SU-DHL-6 (cell line): ENCODE measurements around the gene IL22RA2.

Experiments
- H2AFZ ChIP-seq: fragments of 200-600 bp; sonication (generic); 2 replicates; pipeline ENCODE4 v1.6.1; 2014; ENCODE audit warnings: low read depth, mild to moderate bottlenecking, moderate library complexity, mixed read lengths, antibody characterized with exemption, low read length; ENCODE audit not compliant: severe bottlenecking
- H3F3A ChIP-seq: fragments of 200-600 bp; shearing (Covaris generic); 2 replicates; pipeline ENCODE4 v1.6.0; 2016; ENCODE audit warnings: antibody characterized with exemption, mild to moderate bottlenecking; ENCODE audit not compliant: insufficient read depth
- H3K27ac ChIP-seq: fragments of 200-600 bp; sonication (generic); 2 replicates; pipeline ENCODE4 v1.5.1; 2016; ENCODE audit warnings: low read depth, mild to moderate bottlenecking, low read length, moderate library complexity, mixed read lengths
- H3K27me3 ChIP-seq: fragments of 200-600 bp; sonication (generic), shearing (Covaris generic); 2 replicates; pipeline ENCODE4 v1.6.0; 2014; ENCODE audit warnings: mild to moderate bottlenecking, low read length
- H3K36me3 ChIP-seq: fragments of 200-600 bp; sonication (generic); 2 replicates; pipeline ENCODE4 v1.6.1; 2014; ENCODE audit warnings: mild to moderate bottlenecking, low read length, mixed read lengths
- H3K4me2 ChIP-seq: fragments of 300-600, 200-600 bp; shearing (Covaris generic), sonication (generic); 2 replicates; pipeline ENCODE4 v1.6.0; 2014; ENCODE audit warnings: low read length, low read depth, mild to moderate bottlenecking; ENCODE audit not compliant: poor library complexity, severe bottlenecking
- H3K4me3 ChIP-seq: fragments of 200-600 bp; sonication (generic); 2 replicates; pipeline ENCODE4 v1.5.1; 2014; ENCODE audit warnings: antibody characterized with exemption, low read length, mild to moderate bottlenecking, mixed read lengths; ENCODE audit not compliant: insufficient read depth, poor library complexity, severe bottlenecking
- H3K79me2 ChIP-seq: fragments of 200-600 bp; sonication (generic); 2 replicates; pipeline ENCODE4 v1.6.1; 2014; ENCODE audit warnings: mild to moderate bottlenecking, low read length, moderate library complexity; ENCODE audit not compliant: insufficient read depth
- H3K9ac ChIP-seq: fragments of 200-600 bp; sonication (generic); 2 replicates; pipeline ENCODE4 v1.7.0; 2014; ENCODE audit warnings: mild to moderate bottlenecking, low read length
- H3K9me2 ChIP-seq: fragments of 200-600 bp; sonication (generic); replicated peaks from 2 replicates; pipeline ENCODE4 v1.6.1; 2014; ENCODE audit warnings: low read length; ENCODE audit not compliant: insufficient read depth
- H3K9me3 ChIP-seq: fragments of 200-600 bp; sonication (generic); 2 replicates; pipeline ENCODE4 v1.6.1; 2014; ENCODE audit warnings: low read length, mixed read lengths; ENCODE audit not compliant: insufficient read depth
- H4K20me1 ChIP-seq: fragments of 200-600 bp; sonication (generic); 2 replicates; pipeline ENCODE4 v1.6.1; 2014; ENCODE audit warnings: low read depth, mild to moderate bottlenecking, antibody characterized with exemption, low read length, moderate library complexity, mixed read lengths
- CTCF ChIP-seq: fragments of 200-600 bp; sonication (generic); IDR thresholded peaks from one replicate; pipeline ENCODE4 v1.5.1; 2017; ENCODE audit warnings: antibody characterized with exemption, mild to moderate bottlenecking, low read length, moderate library complexity; ENCODE audit not compliant: insufficient read depth, poor library complexity, severe bottlenecking
- EZH2phosphoT487 ChIP-seq: fragments of 200-600 bp; sonication (generic), shearing (Covaris generic); conservative IDR thresholded peaks from 2 replicates; pipeline ENCODE4 v1.6.1; 2018; ENCODE audit warnings: mild to moderate bottlenecking, antibody characterized with exemption, low read length, moderate library complexity, mixed read lengths

IL22RA2 gene

GRCh38 chr6:137148306-137149034 is 25.0 kb downstream of the IL22RA2 start:
- no peak overlapping the region for H3K9ac ChIP-seq
- no peaks in the 10 kb centered on the region for H3K27me3 ChIP-seq
- H3K9me3 ChIP-seq: no peaks in the 10 kb centered on the region
- H3K79me2 ChIP-seq: no peaks in the 10 kb centered on the region
- H3K36me3 ChIP-seq: no peaks in the 10 kb centered on the region
- H3K4me3 ChIP-seq: no peak overlapping the region
- TF ChIP-seq CTCF (no peak), EZH2phosphoT487 (no peak)
- no peaks in the 10 kb centered on the region for H3F3A ChIP-seq
- H3K4me2 ChIP-seq: no peak overlapping the region
- H3K27ac ChIP-seq: no peak overlapping the region
- no peaks in the 10 kb centered on the region for H3K9me2 ChIP-seq
- no peak overlapping the region for H2AFZ ChIP-seq
- no peaks in the 10 kb centered on the region for H4K20me1 ChIP-seq

DNA sequence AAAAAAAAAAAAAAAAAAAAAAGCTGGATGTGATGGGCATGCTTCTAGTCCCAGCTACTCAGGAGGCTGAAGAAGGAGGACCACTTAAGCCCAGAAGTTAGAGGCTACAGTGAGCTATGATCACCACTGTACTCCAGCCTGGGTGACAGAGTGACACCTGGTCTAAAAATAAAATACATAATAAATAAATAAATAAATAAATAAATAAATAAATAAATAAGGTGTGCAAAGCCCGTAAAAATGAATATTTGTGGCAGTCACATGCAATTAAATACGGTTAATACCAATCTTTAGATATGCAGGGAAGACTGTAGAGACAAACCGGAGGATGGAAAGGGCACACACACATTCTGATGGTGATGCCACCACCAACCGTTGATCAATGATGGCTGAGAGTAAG is 26.2 kb downstream of the IL22RA2 start:
- Histone ChIP-seq H3K9me3 (no peaks in the 10 kb centered on the region), H3K79me2 (no peaks in the 10 kb centered on the region), H3K4me2 (no peak overlapping the region), H3K9me2 (no peaks in the 10 kb centered on the region), H3K9ac (no peak overlapping the region), H3K4me3 (no peak overlapping the region), H3K27me3 (no peaks in the 10 kb centered on the region), H2AFZ (no peak overlapping the region), H3K36me3 (no peaks in the 10 kb centered on the region), H3K27ac (no peak overlapping the region), H3F3A (no peaks in the 10 kb centered on the region), H4K20me1 (no peaks in the 10 kb centered on the region)
- TF ChIP-seq EZH2phosphoT487: no peak
- TF ChIP-seq CTCF: no peak

DNA sequence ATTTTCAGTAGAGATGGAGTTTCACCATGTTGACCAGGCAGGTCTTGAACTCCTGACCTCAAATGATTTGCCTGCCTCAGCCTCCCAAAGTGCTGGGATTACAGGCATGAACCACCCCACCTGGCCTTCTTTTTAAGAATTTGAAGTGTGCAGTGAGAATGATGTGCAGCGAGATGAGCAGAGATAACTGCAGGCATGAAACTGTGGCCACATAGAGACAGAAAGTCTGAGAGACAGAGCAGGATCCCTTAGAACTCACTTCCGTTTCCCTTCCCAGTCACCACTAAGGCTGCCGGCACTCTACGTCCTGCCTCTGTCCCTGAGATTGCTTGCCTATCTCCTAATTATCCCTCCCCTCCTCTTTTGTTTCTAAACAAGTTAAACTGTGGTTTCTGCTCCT is 27.2 kb downstream of the IL22RA2 start:
- no peaks in the 10 kb centered on the region for H3K9me2 ChIP-seq
- H3K9me3 ChIP-seq: no peaks in the 10 kb centered on the region
- H3K79me2 ChIP-seq: no peaks in the 10 kb centered on the region
- no peaks in the 10 kb centered on the region for H4K20me1 ChIP-seq
- TF ChIP-seq EZH2phosphoT487 (no peak), CTCF (no peak)
- H2AFZ ChIP-seq: no peak overlapping the region
- H3K36me3 ChIP-seq: no peaks in the 10 kb centered on the region
- H3K4me2 ChIP-seq: no peak overlapping the region
- no peaks in the 10 kb centered on the region for H3K27me3 ChIP-seq
- no peak overlapping the region for H3K27ac ChIP-seq
- H3K4me3 ChIP-seq: no peak overlapping the region
- H3K9ac ChIP-seq: no peak overlapping the region
- no peaks in the 10 kb centered on the region for H3F3A ChIP-seq
